Neural cell (in vitro differentiated cells): ENCODE results near the gene PAEP. TPM values are rescaled to one million over a fixed set of nuclear protein-coding genes. Genes with fewer than 3 reads are reported as not detected.

ENCODE experiments used
- H2AFZ ChIP-seq: fragments of 200-600, 300-800 bp; sonication (generic), shearing (Covaris generic); 2 replicates; pipeline ENCODE4 v1.6.0; 2014; ENCODE audit warnings: low read depth, mild to moderate bottlenecking, antibody characterized with exemption, low read length, moderate library complexity
- H3F3A ChIP-seq: fragments of 200-600 bp; shearing (Covaris generic); 2 replicates; pipeline ENCODE4 v1.6.1; 2016; ENCODE audit warnings: mild to moderate bottlenecking, moderate library complexity, mixed read lengths, antibody characterized with exemption, low read length; ENCODE audit not compliant: insufficient read depth, poor library complexity, severe bottlenecking
- H3K27ac ChIP-seq: fragments of 200-600, 300-800 bp; sonication (generic), shearing (Covaris generic); 2 replicates; pipeline ENCODE4 v1.5.1; 2014; ENCODE audit warnings: mild to moderate bottlenecking, low read length, moderate library complexity
- H3K27me3 ChIP-seq: fragments of 300-800, 200-600 bp; sonication (generic), shearing (Covaris generic); 2 replicates; pipeline ENCODE4 v1.6.0; 2014; ENCODE audit warnings: mild to moderate bottlenecking, low read depth, low read length, moderate library complexity; ENCODE audit not compliant: insufficient read depth
- H3K36me3 ChIP-seq: fragments of 300-800, 200-600 bp; sonication (generic), shearing (Covaris generic); 2 replicates; pipeline ENCODE4 v1.5.1; 2014; ENCODE audit warnings: mild to moderate bottlenecking, antibody characterized with exemption, low read length, moderate library complexity; ENCODE audit not compliant: insufficient read depth
- H3K4me2 ChIP-seq: fragments of 300-800, 200-600 bp; sonication (generic), shearing (Covaris generic); 2 replicates; pipeline ENCODE4 v1.6.0; 2014; ENCODE audit warnings: mild to moderate bottlenecking, low read length
- H3K4me3 ChIP-seq: fragments of 300-800, 200-600 bp; sonication (generic), shearing (Covaris generic); 2 replicates; pipeline ENCODE4 v1.5.1; 2014; ENCODE audit warnings: mild to moderate bottlenecking, low read length, moderate library complexity
- H3K79me2 ChIP-seq: fragments of 200-600 bp; shearing (Covaris generic); replicated peaks from 2 replicates; pipeline ENCODE4 v1.6.0; 2014; ENCODE audit warnings: mild to moderate bottlenecking, low read length, moderate library complexity; ENCODE audit not compliant: insufficient read depth
- H3K9ac ChIP-seq: fragments of 300-800, 200-600 bp; sonication (generic), shearing (Covaris generic); 2 replicates; pipeline ENCODE4 v1.6.1; 2016; ENCODE audit warnings: mild to moderate bottlenecking, low read length, mixed read lengths
- H3K9me2 ChIP-seq: fragments of 200-600 bp; shearing (Covaris generic); 2 replicates; pipeline ENCODE4 v1.6.1; 2016; ENCODE audit warnings: mild to moderate bottlenecking, low read length, mixed read lengths; ENCODE audit not compliant: insufficient read depth
- H3K9me3 ChIP-seq: fragments of 200-600, 300-800 bp; sonication (generic), shearing (Covaris generic); 2 replicates; pipeline ENCODE4 v1.6.1; 2016; ENCODE audit warnings: mild to moderate bottlenecking, mixed run types, low read length, moderate library complexity, mixed read lengths
- H4K20me1 ChIP-seq: fragments of 200-600 bp; shearing (Covaris generic); 2 replicates; pipeline ENCODE4 v1.6.1; 2016; ENCODE audit warnings: mild to moderate bottlenecking, mixed run types; ENCODE audit not compliant: insufficient read depth
- EP300 ChIP-seq: fragments of 450-650 bp; conservative IDR thresholded peaks from 2 replicates; pipeline ENCODE4 v1.6.1; 2014; ENCODE audit warnings: antibody characterized with exemption, mild to moderate bottlenecking, moderate library complexity; ENCODE audit not compliant: poor library complexity, severe bottlenecking
- EZH2 ChIP-seq: fragments of 200-600, 300-800 bp; shearing (Covaris generic), sonication (generic); IDR thresholded peaks from 2 replicates; pipeline ENCODE4 v1.6.1; 2014; ENCODE audit warnings: antibody characterized with exemption, low read length, borderline replicate concordance, mild to moderate bottlenecking; ENCODE audit not compliant: insufficient read depth, poor library complexity, severe bottlenecking
- MXI1 ChIP-seq: fragments of 450-650 bp; conservative IDR thresholded peaks from 2 replicates; pipeline ENCODE4 v1.6.1; 2014; ENCODE audit warnings: antibody characterized with exemption, mild to moderate bottlenecking; ENCODE audit not compliant: poor library complexity, severe bottlenecking
- POLR2AphosphoS5 ChIP-seq: IDR thresholded peaks from 2 replicates; pipeline ENCODE4 v1.6.1; 2012
- RAD21 ChIP-seq: fragments of 450-650 bp; conservative IDR thresholded peaks from 2 replicates; pipeline ENCODE4 v1.6.1; 2014; ENCODE audit warnings: antibody characterized with exemption, mild to moderate bottlenecking, moderate library complexity
- REST ChIP-seq: IDR thresholded peaks from 2 replicates; pipeline ENCODE4 v1.6.1; 2012; ENCODE audit warnings: borderline replicate concordance
- SMC3 ChIP-seq: fragments of 450-650 bp; conservative IDR thresholded peaks from 2 replicates; pipeline ENCODE4 v1.6.1; 2014; ENCODE audit warnings: antibody characterized with exemption, mild to moderate bottlenecking, moderate library complexity; ENCODE audit not compliant: poor library complexity
- TAF1 ChIP-seq: IDR thresholded peaks from 2 replicates; pipeline ENCODE4 v1.6.1; 2012; ENCODE audit warnings: low read depth
- polyA minus RNA-seq: library from RNA; depleted of rRNA, polyadenylated mRNA; stranded (reverse); fragments of >200 nt; gene quantifications from 2 replicates; pipeline ENCODE4 v1.2.3, GENCODE V29; 2014
- polyA plus RNA-seq: library from polyadenylated mRNA; depleted of rRNA; stranded (reverse); fragments of >200 nt; gene quantifications from 2 replicates; pipeline ENCODE4 v1.2.3, GENCODE V29; 2014
- TF ChIP-seq, protein P1 (sequence below): fragments of 450-650 bp; IDR thresholded peaks from 2 replicates; pipeline ENCODE4 v1.5.1; 2014; ENCODE audit warnings: antibody characterized with exemption, mild to moderate bottlenecking, moderate library complexity; ENCODE audit not compliant: poor library complexity, severe bottlenecking

Gene PAEP
- polyA plus RNA-seq (not detected in 2 replicates), polyA minus RNA-seq (not detected in 2 replicates)

DNA sequence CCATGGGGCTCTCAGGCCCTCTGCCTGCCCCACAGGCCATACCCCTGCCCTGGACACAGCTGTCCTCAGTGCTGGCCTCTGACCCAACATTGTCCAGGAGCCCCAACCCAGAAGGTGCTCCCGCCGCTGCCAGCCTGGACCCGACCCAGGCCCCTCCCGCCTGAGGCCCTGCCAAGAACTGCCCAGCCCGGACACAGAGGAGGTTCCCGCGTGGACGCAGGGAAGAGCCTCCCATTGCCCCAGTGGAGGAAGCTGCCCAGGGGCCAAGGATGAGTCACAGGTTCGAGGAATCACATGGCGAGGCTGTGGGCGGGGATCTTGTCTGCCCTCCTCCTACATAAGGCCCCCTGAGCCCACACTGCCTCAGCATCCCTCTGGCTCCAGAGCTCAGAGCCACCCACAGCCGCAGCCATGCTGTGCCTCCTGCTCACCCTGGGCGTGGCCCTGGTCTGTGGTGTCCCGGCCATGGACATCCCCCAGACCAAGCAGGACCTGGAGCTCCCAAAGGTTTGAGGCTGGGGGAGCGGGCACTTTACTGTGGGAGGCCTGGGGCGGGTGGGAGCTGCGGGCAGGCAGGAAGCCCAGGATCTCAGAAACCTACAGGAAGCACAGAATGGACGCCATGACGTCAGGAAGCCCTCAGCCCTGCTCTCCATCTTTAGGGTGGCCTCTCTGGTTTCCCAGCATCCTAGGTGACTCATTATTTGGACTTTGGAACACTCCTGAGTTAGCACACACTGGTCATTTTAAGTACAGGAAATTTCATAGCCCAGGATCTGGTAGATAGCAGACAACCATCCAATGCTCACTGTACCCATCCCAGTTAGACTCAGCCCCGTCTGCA lies at the start of gene PAEP:
PAEP (plus strand) TSS at position 366 of the 844 bp plus-strand sequence.
- H2AFZ ChIP-seq: no peak within 1 kb of the TSS
- no peak for TF ChIP-seq TAF1
- no peak for TF ChIP-seq SMC3
- TF ChIP-seq, protein P1, sequence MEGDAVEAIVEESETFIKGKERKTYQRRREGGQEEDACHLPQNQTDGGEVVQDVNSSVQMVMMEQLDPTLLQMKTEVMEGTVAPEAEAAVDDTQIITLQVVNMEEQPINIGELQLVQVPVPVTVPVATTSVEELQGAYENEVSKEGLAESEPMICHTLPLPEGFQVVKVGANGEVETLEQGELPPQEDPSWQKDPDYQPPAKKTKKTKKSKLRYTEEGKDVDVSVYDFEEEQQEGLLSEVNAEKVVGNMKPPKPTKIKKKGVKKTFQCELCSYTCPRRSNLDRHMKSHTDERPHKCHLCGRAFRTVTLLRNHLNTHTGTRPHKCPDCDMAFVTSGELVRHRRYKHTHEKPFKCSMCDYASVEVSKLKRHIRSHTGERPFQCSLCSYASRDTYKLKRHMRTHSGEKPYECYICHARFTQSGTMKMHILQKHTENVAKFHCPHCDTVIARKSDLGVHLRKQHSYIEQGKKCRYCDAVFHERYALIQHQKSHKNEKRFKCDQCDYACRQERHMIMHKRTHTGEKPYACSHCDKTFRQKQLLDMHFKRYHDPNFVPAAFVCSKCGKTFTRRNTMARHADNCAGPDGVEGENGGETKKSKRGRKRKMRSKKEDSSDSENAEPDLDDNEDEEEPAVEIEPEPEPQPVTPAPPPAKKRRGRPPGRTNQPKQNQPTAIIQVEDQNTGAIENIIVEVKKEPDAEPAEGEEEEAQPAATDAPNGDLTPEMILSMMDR: no peak
- no peak for TF ChIP-seq POLR2AphosphoS5
- TF ChIP-seq MXI1: no peak
- TF ChIP-seq EP300: no peak
- no peak for TF ChIP-seq REST
- TF ChIP-seq RAD21: no peak
- no peak for TF ChIP-seq EZH2
- H3K4me2 ChIP-seq: no peak within 1 kb of the TSS
- no peak within 1 kb of the TSS for H3K4me3 ChIP-seq
- H3K79me2 ChIP-seq: no peaks in the 10 kb centered on the region
- no peaks in the 10 kb centered on the region for H3K9me3 ChIP-seq
- no peak within 1 kb of the TSS for H3K27ac ChIP-seq
- H3K36me3 ChIP-seq: no peaks in the 10 kb centered on the region
- no peaks in the 10 kb centered on the region for H4K20me1 ChIP-seq
- H3K27me3 ChIP-seq: no peaks in the 10 kb centered on the region
- H3K9ac ChIP-seq: no peak within 1 kb of the TSS
- no peaks in the 10 kb centered on the region for H3F3A ChIP-seq
- H3K9me2 ChIP-seq: no peaks in the 10 kb centered on the region

GRCh38 chr9:135512241-135512603 lies 49.3 kb upstream of the PAEP start:
- H3K4me3 ChIP-seq: no peak overlapping the region
- H3K4me2 ChIP-seq: no peak overlapping the region
- H4K20me1 ChIP-seq: no peaks in the 10 kb centered on the region
- no peaks in the 10 kb centered on the region for H3K36me3 ChIP-seq
- no peaks in the 10 kb centered on the region for H3K79me2 ChIP-seq
- H3F3A ChIP-seq: no peaks in the 10 kb centered on the region
- H3K27me3 ChIP-seq: no peaks in the 10 kb centered on the region
- H3K9ac ChIP-seq: no peak overlapping the region
- no peak for TF ChIP-seq REST
- TF ChIP-seq, protein P1: no peak
- TF ChIP-seq TAF1: no peak
- TF ChIP-seq MXI1: no peak
- TF ChIP-seq RAD21: no peak
- TF ChIP-seq SMC3: no peak
- no peak for TF ChIP-seq POLR2AphosphoS5
- no peak for TF ChIP-seq EP300
- TF ChIP-seq EZH2: no peak
- H3K9me2 ChIP-seq: no peaks in the 10 kb centered on the region
- H3K27ac ChIP-seq: no peak overlapping the region
- no peaks in the 10 kb centered on the region for H3K9me3 ChIP-seq
- H2AFZ ChIP-seq: no peak overlapping the region
